Ramos (cell line): ENCODE data around the gene CDC42BPB.

Experiments used
- in situ Hi-C: fragments of 300-500 bp; cut with MboI; formaldehyde crosslinking; loops from one replicate; pipeline ENCODE4 v1.14.3; 2022; ENCODE audit warnings: low sequenced_read_pairs; ENCODE audit not compliant: unreplicated experiment

The CDC42BPB gene

DNA sequence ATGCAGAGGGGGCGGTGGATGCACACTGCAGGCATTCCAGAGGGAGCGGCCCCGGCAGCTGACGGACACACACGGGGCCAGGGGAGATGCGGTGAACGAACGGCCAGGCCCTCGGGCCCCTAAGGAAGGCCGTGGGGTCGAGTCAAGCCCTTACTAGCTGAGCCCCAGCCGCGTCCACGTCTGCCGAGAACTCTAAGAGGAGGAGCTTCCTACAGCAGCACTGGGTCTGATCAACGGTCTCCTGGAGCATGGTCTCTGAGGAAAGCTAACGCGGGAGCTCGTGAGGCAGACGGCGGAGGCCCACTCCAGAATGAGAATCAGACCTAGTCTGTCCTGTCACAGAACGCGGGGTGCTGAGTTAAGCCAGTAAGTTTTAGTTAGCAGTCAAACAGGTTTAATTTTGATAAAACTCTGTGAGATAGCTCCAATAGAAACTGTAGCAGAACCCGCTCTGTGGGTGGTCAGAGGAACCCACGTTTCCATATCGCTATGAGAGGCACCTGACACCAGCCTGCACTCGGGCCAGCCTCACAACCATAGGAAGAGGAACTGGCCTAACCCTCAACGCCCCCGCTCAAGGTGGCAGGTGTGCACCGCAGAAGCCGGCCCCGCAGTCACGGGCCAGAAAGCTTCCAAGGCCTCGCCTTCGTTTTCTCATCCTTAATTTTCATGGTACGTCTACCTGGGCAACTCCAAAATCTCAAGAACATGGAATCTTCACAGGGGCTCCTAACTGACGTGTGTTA is 55.5 kb downstream of the CDC42BPB start:
- in situ Hi-C loops: no loop called here

DNA sequence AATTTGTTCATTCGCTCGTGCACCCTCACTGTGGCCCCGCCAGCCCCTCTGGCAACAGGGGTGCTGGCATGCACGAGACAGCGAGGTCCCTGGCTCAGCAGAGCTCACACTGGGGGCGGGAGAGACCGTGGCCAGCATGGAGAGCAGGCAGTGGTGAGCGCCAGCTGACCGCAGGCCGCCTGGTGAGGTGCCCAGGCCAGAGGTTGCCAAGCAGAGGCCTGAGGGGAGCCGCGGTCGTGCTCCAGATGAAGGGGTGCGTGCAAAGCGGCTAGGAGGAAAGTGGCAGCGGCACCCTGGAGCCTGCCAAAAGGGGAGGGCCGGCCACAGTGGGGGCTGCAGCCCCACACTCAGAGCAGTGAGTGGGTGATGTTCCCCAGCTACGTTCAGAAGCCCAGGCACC is 56.1 kb downstream of the CDC42BPB start:
- in situ Hi-C loops: no loop called here

GRCh38 chr14:103000291-103000921 is 56.9 kb downstream of the CDC42BPB start:
- in situ Hi-C loops: no loop called here

GRCh38 chr14:102999227-102999895 is 58.0 kb downstream of the CDC42BPB start:
- in situ Hi-C loops: no loop called here

GRCh38 chr14:102998393-102998792 is 59.0 kb downstream of the CDC42BPB start:
- in situ Hi-C loops: no loop called here

DNA sequence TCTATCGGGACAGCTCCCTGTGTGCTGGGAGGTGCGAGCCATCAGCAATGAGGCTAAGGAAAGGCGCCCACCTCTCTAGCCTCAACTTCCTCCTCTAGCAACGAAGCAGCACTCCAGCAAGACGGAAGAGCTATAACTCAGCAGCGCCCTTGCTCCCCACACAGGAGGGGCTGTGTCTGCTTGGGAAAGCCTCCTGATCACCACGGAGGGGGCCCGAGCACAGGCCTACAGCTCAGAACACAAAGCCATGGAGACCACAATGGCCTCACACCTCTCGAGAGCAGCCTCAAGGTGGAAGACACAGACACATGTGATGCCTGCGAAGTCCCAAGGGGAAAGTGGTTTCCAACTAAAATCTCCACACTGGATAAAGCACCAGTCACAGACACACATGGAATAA is 60.4 kb downstream of the CDC42BPB start:
- in situ Hi-C loops: no loop called here

DNA sequence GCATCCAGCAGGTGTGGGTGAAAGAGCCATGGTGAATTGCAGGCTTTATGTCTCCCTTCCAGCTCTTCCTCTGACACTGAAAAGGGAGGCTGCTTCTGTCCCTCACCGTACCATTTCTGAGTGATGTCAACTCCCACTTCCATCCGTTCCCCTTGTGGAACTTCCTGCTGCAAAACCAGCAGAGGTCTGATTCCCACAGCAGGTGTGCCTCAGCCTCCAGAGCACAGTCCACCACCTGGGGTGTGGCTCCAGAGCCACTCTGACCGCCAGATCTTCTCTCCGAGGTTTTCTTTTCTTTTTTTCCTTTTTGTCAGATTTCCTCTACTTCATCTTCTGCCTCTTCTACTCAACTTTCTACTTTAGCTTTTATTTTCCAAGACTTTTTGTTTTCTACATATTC is 62.7 kb downstream of the CDC42BPB start:
- in situ Hi-C loops: no loop called here

GRCh38 chr14:102993523-102993922 is 63.8 kb downstream of the CDC42BPB start:
- in situ Hi-C loops: no loop called here

GRCh38 chr14:102991376-102991775 is 66.0 kb downstream of the CDC42BPB start:
- in situ Hi-C loops: no loop called here

- in situ Hi-C loops: no loop called here
Observed at GRCh38 chr14:102988054-102988453, 69.3 kb downstream of the CDC42BPB start.

- in situ Hi-C loops: no loop called here
Observed at GRCh38 chr14:102986810-102987579, 70.4 kb downstream of the CDC42BPB start.

DNA sequence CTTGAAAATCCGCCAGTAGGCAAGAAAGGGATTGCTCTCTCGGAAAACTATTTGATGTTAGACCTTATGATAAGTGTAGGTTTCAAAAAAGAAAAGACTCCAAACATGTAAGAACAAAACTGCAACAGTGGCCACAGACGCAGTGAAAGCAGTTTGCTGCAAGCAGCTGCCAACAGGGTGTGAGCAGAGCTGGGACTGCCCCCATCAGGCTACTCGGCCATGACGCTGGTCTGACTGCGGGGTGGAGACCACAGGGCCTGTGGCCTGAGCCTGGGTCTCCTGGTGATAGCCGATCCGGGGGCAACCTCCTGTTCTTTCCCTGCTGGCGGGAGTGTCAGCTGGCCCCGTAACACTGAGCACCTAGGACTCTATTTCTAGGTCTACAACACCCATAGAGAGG is 71.7 kb downstream of the CDC42BPB start:
- in situ Hi-C loops: no loop called here

GRCh38 chr14:102984336-102985102 is 72.8 kb downstream of the CDC42BPB start:
- in situ Hi-C loops: no loop called here

DNA sequence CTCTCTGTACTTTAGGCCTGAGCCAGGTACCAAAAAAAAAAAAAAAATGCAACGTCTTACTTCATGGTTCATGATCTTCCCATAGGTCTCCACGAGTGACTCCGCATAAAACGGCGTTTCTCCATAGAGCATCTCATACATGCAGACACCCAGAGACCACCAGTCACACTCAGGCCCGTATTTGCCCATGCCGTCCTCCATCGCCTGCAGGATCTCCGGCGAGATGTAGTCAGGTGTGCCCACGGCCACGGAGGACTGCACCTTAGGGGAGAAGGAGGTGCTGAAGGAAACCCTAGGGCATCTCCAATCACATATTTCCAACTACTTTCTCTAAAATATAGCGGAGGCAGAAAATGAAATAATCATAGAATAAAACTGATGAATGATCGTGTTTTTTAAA is 73.9 kb downstream of the CDC42BPB start:
- in situ Hi-C loops: no loop called here

- in situ Hi-C loops: no loop called here
Observed at GRCh38 chr14:102982852-102983470, 74.4 kb downstream of the CDC42BPB start.

DNA sequence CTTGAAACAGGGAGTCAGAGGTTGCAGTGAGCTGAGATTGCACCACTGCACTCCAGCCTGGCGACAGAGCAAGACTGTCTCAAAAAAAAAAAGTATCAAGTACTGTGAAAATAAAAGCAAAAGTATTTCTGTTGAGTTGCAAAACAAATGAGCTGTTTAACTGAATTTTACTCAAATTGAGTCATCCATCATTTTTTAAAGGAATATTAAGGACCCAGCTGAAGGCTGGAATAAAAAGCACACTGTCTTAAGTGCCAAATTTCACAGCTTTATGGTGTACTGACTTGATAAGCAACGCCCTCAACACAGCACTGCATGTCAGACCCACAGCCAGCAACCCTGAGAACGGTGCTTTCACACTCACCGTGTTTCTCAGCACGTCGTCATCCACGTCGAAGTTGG is 76.9 kb downstream of the CDC42BPB start:
- in situ Hi-C loops: no loop called here

GRCh38 chr14:102979406-102979805 is 77.9 kb downstream of the CDC42BPB start:
- in situ Hi-C loops: no loop called here

DNA sequence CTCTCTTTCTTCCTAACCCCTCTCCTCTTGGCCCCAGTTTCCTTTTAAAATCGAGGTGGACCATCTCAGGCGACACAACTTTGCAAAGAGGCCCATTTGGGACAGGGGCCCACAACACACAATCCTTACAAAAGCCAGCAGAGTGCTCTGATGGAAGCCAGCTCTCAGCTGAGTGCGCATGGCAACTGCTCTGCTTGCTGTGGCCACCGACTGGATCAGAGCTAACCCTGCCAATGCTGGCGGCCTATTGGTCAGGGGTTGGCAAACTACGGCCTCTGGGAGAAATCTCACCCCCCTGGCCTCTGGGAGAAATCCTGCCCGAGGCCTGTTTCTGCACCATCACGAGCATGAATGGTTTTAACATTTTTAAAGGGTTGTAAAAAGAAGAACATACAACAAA is 79.9 kb downstream of the CDC42BPB start:
- in situ Hi-C loops: no loop called here

DNA sequence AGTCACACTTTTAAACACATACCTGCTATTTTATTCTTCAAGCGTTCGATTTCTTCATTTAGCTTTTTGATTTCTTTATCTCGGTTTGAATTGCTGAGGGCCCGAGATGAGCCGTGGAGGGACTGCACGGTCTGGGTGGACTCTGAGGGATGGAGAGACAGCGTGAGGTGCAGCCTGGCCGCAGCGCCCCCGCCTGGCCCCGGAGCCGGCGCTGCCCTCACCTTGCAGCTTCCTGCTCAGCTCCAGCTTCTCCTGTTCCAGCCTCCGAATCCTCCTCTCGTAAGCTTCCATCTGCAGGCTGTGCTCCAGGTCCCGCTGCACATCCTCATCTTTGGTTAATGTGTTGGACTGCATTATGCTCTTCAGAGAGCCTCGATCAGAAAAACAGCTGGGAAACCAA is 81.7 kb downstream of the CDC42BPB start:
- in situ Hi-C loops: no loop called here
